IMR-90 (cell line): ENCODE results near the gene POLG2. TPM values are rescaled to one million over a fixed set of nuclear protein-coding genes. Genes with fewer than 3 reads are reported as not detected.

ENCODE experiments used
- ATAC-seq: fragments of 200-7000 bp; cut with Tn5 transposase; 2 replicates; pipeline ENCODE4 v1.9.1; 2020; ENCODE audit warnings: low read depth, mild to moderate bottlenecking, moderate library complexity
- BruUV-seq: library from RNA; stranded (reverse); fragments of 400-500 nt; replicated peaks from 2 replicates; lab custom pipeline; 2021; lab: Mats Ljungman, UMichigan
- CTCF ChIA-PET: fragments of 300-600 bp; formaldehyde crosslinking; extraction: SDS; loops from one replicate; lab custom pipeline; 2021; ENCODE audit warnings: antibody characterized with exemption; lab: Yijun Ruan, JAX
- POLR2A ChIA-PET: fragments of 300-600 bp; sonication (Branson Sonifier 250); formaldehyde crosslinking; loops from one replicate; lab custom pipeline; 2022; ENCODE audit warnings: antibody characterized with exemption; ENCODE audit not compliant: unreplicated experiment; lab: Charles Lee
- DNase-seq: peaks from one replicate; pipeline ENCODE4 v3.0.0; 2013
- H2AFZ ChIP-seq: replicated peaks from 2 replicates; pipeline ENCODE3; 2013; ENCODE audit warnings: low read length, mild to moderate bottlenecking; ENCODE audit not compliant: poor library complexity
- H2AK5ac ChIP-seq: 2 replicates; pipeline ENCODE4 v1.6.1; 2013; ENCODE audit warnings: low read depth, low read length, inconsistent platforms
- H2AK9ac ChIP-seq: replicated peaks from 2 replicates; pipeline ENCODE3; 2013; ENCODE audit warnings: mild to moderate bottlenecking, low read depth, low read length, moderate library complexity; ENCODE audit not compliant: poor library complexity
- H2BK120ac ChIP-seq: 2 replicates; pipeline ENCODE4 v1.6.1; 2013; ENCODE audit warnings: low read depth, low read length, inconsistent platforms
- H2BK15ac ChIP-seq: 3 replicates; pipeline ENCODE4 v1.6.1; 2013; ENCODE audit warnings: low read depth, low read length, inconsistent platforms
- H2BK20ac ChIP-seq: 2 replicates; pipeline ENCODE4 v1.6.1; 2013; ENCODE audit warnings: low read depth, mild to moderate bottlenecking, inconsistent platforms, low read length, moderate library complexity
- H2BK5ac ChIP-seq: 2 replicates; pipeline ENCODE4 v1.6.1; 2013; ENCODE audit warnings: mild to moderate bottlenecking, low read depth, low read length, inconsistent platforms; ENCODE audit not compliant: poor library complexity, severe bottlenecking
- H3K14ac ChIP-seq: replicated peaks from 2 replicates; pipeline ENCODE4 v1.6.1; 2013; ENCODE audit warnings: low read depth, low read length, inconsistent platforms
- H3K18ac ChIP-seq: 2 replicates; pipeline ENCODE4 v1.6.1; 2013; ENCODE audit warnings: low read depth, low read length, control low read depth
- H3K23ac ChIP-seq: 2 replicates; pipeline ENCODE4 v1.6.1; 2013; ENCODE audit warnings: low read depth, low read length, inconsistent platforms
- H3K27ac ChIP-seq: 2 replicates; pipeline ENCODE4 v1.5.1; 2013; ENCODE audit warnings: mild to moderate bottlenecking, control low read depth, low read length; ENCODE audit not compliant: insufficient read depth
- H3K27me3 ChIP-seq: 2 replicates; pipeline ENCODE4 v1.6.1; 2013; ENCODE audit warnings: low read length; ENCODE audit not compliant: control insufficient read depth, insufficient read depth
- H3K36me3 ChIP-seq: 2 replicates; pipeline ENCODE4 v1.6.1; 2013; ENCODE audit warnings: low read length, mixed read lengths; ENCODE audit not compliant: control insufficient read depth, insufficient read depth
- H3K4ac ChIP-seq: 2 replicates; pipeline ENCODE4 v1.6.1; 2013; ENCODE audit warnings: low read depth, low read length, inconsistent platforms
- H3K4me1 ChIP-seq: 2 replicates; pipeline ENCODE4 v1.6.1; 2013; ENCODE audit warnings: low read length, mixed read lengths; ENCODE audit not compliant: control insufficient read depth, insufficient read depth
- H3K4me2 ChIP-seq: 2 replicates; pipeline ENCODE4 v1.6.1; 2013; ENCODE audit warnings: low read depth, mild to moderate bottlenecking, control low read depth, low read length, moderate library complexity
- H3K4me3 ChIP-seq: 2 replicates; pipeline ENCODE4 v1.5.1; 2013; ENCODE audit warnings: low read depth, mild to moderate bottlenecking, control low read depth, low read length, moderate library complexity; ENCODE audit not compliant: insufficient read depth
- H3K56ac ChIP-seq: 2 replicates; pipeline ENCODE4 v1.6.1; 2013; ENCODE audit warnings: low read length, inconsistent platforms; ENCODE audit not compliant: insufficient read depth; ENCODE audit errors: extremely low read depth
- H3K79me1 ChIP-seq, 2 experiments: 2 replicates each; pipeline ENCODE4 v1.6.1; 2013; ENCODE audit warnings: low read length in 2 of 2, inconsistent platforms in 1 of 2, low read depth in 1 of 2
- H3K9ac ChIP-seq: 2 replicates; pipeline ENCODE4 v1.6.1; 2013; ENCODE audit warnings: low read depth, low read length, control low read depth
- H3K9me1 ChIP-seq: 2 replicates; pipeline ENCODE4 v1.6.1; 2013; ENCODE audit warnings: low read length, inconsistent platforms; ENCODE audit not compliant: insufficient read depth
- H3K9me3 ChIP-seq: 2 replicates; pipeline ENCODE4 v1.6.1; 2013; ENCODE audit warnings: low read length; ENCODE audit not compliant: control insufficient read depth, insufficient read depth
- H4K20me1 ChIP-seq: 2 replicates; pipeline ENCODE4 v1.6.1; 2013; ENCODE audit warnings: low read length, inconsistent platforms; ENCODE audit not compliant: insufficient read depth
- H4K5ac ChIP-seq: 2 replicates; pipeline ENCODE4 v1.6.1; 2013; ENCODE audit warnings: mild to moderate bottlenecking, low read depth, low read length, control low read depth
- H4K8ac ChIP-seq, 2 experiments: 2 replicates each; pipeline ENCODE4 v1.6.1; 2013; ENCODE audit warnings: low read depth in 2 of 2, low read length in 2 of 2, control low read depth in 1 of 2, inconsistent platforms in 1 of 2
- H4K91ac ChIP-seq: 2 replicates; pipeline ENCODE4 v1.6.1; 2013; ENCODE audit warnings: low read depth, low read length, inconsistent platforms; ENCODE audit not compliant: insufficient read depth
- CEBPB ChIP-seq: IDR thresholded peaks from 2 replicates; pipeline ENCODE4 v1.6.1; 2012; ENCODE audit warnings: low read depth, low read length, improper control_type of control experiment
- CHD1 ChIP-seq: IDR thresholded peaks from 2 replicates; pipeline ENCODE4 v1.6.1; 2012; ENCODE audit warnings: low read depth, low read length, improper control_type of control experiment
- FOS ChIP-seq: fragments of 150-350 bp; IDR thresholded peaks from 2 replicates; pipeline ENCODE4 v1.6.1; 2016; ENCODE audit warnings: low read depth, low read length
- MAFK ChIP-seq: IDR thresholded peaks from 2 replicates; pipeline ENCODE4 v1.6.1; 2012; ENCODE audit warnings: low read depth, low read length, improper control_type of control experiment
- MXI1 ChIP-seq: IDR thresholded peaks from 2 replicates; pipeline ENCODE4 v1.6.1; 2012; ENCODE audit warnings: low read depth, mild to moderate bottlenecking, low read length, moderate library complexity, borderline replicate concordance
- POLR2A ChIP-seq: IDR thresholded peaks from 2 replicates; pipeline ENCODE4 v1.6.1; 2012; ENCODE audit warnings: mild to moderate bottlenecking, low read depth, low read length
- RAD21 ChIP-seq: IDR thresholded peaks from 2 replicates; pipeline ENCODE4 v1.6.1; 2012; ENCODE audit warnings: low read length, improper control_type of control experiment
- RCOR1 ChIP-seq: IDR thresholded peaks from 2 replicates; pipeline ENCODE4 v1.6.1; 2012; ENCODE audit warnings: mild to moderate bottlenecking, low read length, improper control_type of control experiment; ENCODE audit not compliant: insufficient replicate concordance
- RFX5 ChIP-seq: IDR thresholded peaks from 2 replicates; pipeline ENCODE4 v1.8.0; 2012; ENCODE audit warnings: low read depth, mild to moderate bottlenecking, low read length, moderate library complexity
- SMC3 ChIP-seq: fragments of 150-350 bp; IDR thresholded peaks from 2 replicates; pipeline ENCODE4 v1.6.1; 2016; ENCODE audit warnings: low read depth, mild to moderate bottlenecking, antibody characterized with exemption, low read length, moderate library complexity
- WGBS, 2 experiments: methylation state at CpG; one replicate each; pipeline versions ENCODE4 v1.1.5 to v1.1.7; 2013; ENCODE audit warnings: missing lambda C conversion rate in 2 of 2; ENCODE audit not compliant: insufficient read length in 1 of 2; ENCODE audit errors: extremely low coverage in 2 of 2; 5-methylcytosine and 5-hydroxymethylcytosine counted together
- dilution Hi-C: fragments of 300-500 bp; cut with HindIII; formaldehyde crosslinking; loops from one replicate; pipeline ENCODE4 v1.14.3; 2018; ENCODE audit warnings: low sequenced_read_pairs; ENCODE audit not compliant: unreplicated experiment
- in situ Hi-C: fragments of 300-500 bp; cut with MboI; formaldehyde crosslinking; loops from 3 replicates; pipeline ENCODE4 v1.14.3; 2019; ENCODE audit warnings: low sequenced_read_pairs, inconsistent platforms, mixed read lengths
- intact Hi-C: fragments of 100-400 bp; cut with micrococcal nuclease; formaldehyde crosslinking; loops from 2 replicates; pipeline ENCODE4 v1.10.0; 2022
- polyA plus RNA-seq, 3 experiments: library from polyadenylated mRNA; depleted of rRNA; stranded (reverse); fragments of >200 nt; gene quantifications; 2 replicates each; pipeline ENCODE4 v1.2.3, GENCODE V29; 2012; ENCODE audit warnings: low replicate concordance in 1 of 3
- total RNA-seq: library from RNA; depleted of rRNA; stranded (reverse); fragments of >200 nt; gene quantifications from 2 replicates; pipeline ENCODE4 v1.2.3, GENCODE V29; 2012
- TF ChIP-seq, protein P1 (sequence below): fragments of 150-350 bp; IDR thresholded peaks from 2 replicates; pipeline ENCODE4 v1.6.1; 2017; ENCODE audit warnings: mild to moderate bottlenecking, antibody characterized with exemption, low read length, low read depth

The POLG2 gene
- total and polyA plus RNA-seq, 2 of the 4 experiments (the other 2 are of a cell fraction): 7.0 to 7.7 TPM

- 0 out of 2 replicates have a peak, but pooled peaks have one; percentile 3 for ATAC-seq
- dilution Hi-C loops (no loop called here), intact Hi-C loops (no loop called here), in situ Hi-C loops (no loop called here)
- Histone ChIP-seq H3K4me1 (peaks cover 2% of the 10 kb centered on the region; the same call in 1 of the 2 replicates), H2AK5ac (no peak overlapping the region), H4K91ac (no peak overlapping the region), H3K4me2 (no peak overlapping the region), H2BK20ac (no peak overlapping the region), H3K79me1 (peaks cover 20 to 64% of the 10 kb centered on the region in 2 experiments), H2AFZ (no peak overlapping the region), H4K8ac (no peak overlapping the region), H3K23ac (peak overlapping the region; percentile 2; the same call in 1 of the 2 replicates), H3K36me3 (peaks cover 48% of the 10 kb centered on the region), H3K4ac (no peak overlapping the region), H3K4me3 (no peak overlapping the region), H3K9ac (no peak overlapping the region), H3K9me3 (no peaks in the 10 kb centered on the region), H3K27me3 (no peaks in the 10 kb centered on the region), H3K9me1 (peaks cover 9% of the 10 kb centered on the region), H3K18ac (no peak overlapping the region), H4K5ac (no peak overlapping the region), H2BK15ac (no peak overlapping the region), H2BK120ac (no peak overlapping the region), H2BK5ac (peak overlapping the region; percentile 30), H4K20me1 (peaks cover 48% of the 10 kb centered on the region), H3K14ac (no peak overlapping the region), H3K27ac (no peak overlapping the region), H2AK9ac (no peak overlapping the region), H3K56ac (no peak overlapping the region)
- TF ChIP-seq MXI1 (no peak), FOS (no peak), SMC3 (no peak), RCOR1 (no peak), RFX5 (no peak), CHD1 (no peak), MAFK (no peak), RAD21 (no peak), CEBPB (no peak), POLR2A (no peak; the same call in 1 of the 2 replicates)
- TF ChIP-seq, protein P1, sequence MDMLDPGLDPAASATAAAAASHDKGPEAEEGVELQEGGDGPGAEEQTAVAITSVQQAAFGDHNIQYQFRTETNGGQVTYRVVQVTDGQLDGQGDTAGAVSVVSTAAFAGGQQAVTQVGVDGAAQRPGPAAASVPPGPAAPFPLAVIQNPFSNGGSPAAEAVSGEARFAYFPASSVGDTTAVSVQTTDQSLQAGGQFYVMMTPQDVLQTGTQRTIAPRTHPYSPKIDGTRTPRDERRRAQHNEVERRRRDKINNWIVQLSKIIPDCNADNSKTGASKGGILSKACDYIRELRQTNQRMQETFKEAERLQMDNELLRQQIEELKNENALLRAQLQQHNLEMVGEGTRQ: no peak
- no TSS peak for BruUV-seq
- ChIA-PET CTCF (no interaction called here), POLR2A (no interaction called here)
- no CpG with 5 or more reads among the region's 5 CpGs for WGBS, 2 experiments
- DNase-seq: no peak
Measured at GRCh38 chr17:64540118-64540776, 43.4 kb upstream of the POLG2 start.
